H7 (cell line): Measurements from ENCODE around the gene XBP1. TPM values are rescaled to one million over a fixed set of nuclear protein-coding genes. Genes with fewer than 3 reads are reported as not detected.
A peak's percentile ranks its signal among the peaks of the same experiment; 100 is the strongest.
"Not testable (repeated sequence)": the region's sequence is repeated elsewhere in the genome, so short reads cannot be mapped to it uniquely, and the experiment has no call there.

ENCODE experiments used
- DNase-seq: peaks from one replicate; pipeline ENCODE4 v3.0.0; 2012
- H3K27me3 ChIP-seq: 2 replicates; pipeline ENCODE4 v1.6.0; 2011; ENCODE audit warnings: mild to moderate bottlenecking, low read length; ENCODE audit not compliant: control insufficient read depth, insufficient read depth
- H3K36me3 ChIP-seq: replicated peaks from 2 replicates; pipeline ENCODE4 v1.5.1; 2011; ENCODE audit warnings: low read length; ENCODE audit not compliant: control insufficient read depth, insufficient read depth
- H3K4me3 ChIP-seq: 2 replicates; pipeline ENCODE4 v1.5.1; 2011; ENCODE audit warnings: low read depth, mild to moderate bottlenecking, control low read depth, low read length, moderate library complexity; ENCODE audit not compliant: insufficient read depth
- total RNA-seq: library from RNA; depleted of rRNA; stranded (reverse); fragments of >200 nt; shearing (Covaris generic); gene quantifications from 2 replicates; pipeline ENCODE4 v1.2.3, GENCODE V29; 2014

XBP1 gene
- total RNA-seq, 1 experiment from 2014 or later = 146 TPM

GRCh38 chr22:28808716-28809355, 8.5 kb upstream of the XBP1 start:
- no peaks in the 10 kb centered on the region; the same call in 1 of the 2 replicates for H3K36me3 ChIP-seq
- no peak overlapping the region for H3K4me3 ChIP-seq
- no peak for DNase-seq
- no peaks in the 10 kb centered on the region for H3K27me3 ChIP-seq

DNA sequence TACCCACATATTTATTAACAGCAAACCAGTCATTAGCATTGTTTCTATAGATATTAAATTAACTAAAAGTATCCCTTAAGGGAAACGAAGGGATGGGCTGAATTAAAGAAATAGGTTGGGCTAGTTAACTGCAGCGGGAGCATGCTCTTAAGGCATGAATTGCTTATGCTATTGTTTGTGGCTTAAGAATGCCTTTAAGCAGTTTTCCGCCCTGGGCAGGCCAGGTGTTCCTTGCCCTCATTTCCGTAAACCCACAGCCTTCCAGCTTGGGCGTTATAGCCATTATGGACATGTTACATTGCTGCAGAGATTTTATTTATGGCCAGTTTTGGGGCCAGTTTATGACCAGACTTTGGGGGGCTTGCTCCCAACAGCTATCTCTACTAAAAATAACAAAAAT, 5.1 kb upstream of the XBP1 start:
- not testable (repeated sequence) for H3K27me3 ChIP-seq, H3K36me3 ChIP-seq, H3K4me3 ChIP-seq, DNase-seq

DNA sequence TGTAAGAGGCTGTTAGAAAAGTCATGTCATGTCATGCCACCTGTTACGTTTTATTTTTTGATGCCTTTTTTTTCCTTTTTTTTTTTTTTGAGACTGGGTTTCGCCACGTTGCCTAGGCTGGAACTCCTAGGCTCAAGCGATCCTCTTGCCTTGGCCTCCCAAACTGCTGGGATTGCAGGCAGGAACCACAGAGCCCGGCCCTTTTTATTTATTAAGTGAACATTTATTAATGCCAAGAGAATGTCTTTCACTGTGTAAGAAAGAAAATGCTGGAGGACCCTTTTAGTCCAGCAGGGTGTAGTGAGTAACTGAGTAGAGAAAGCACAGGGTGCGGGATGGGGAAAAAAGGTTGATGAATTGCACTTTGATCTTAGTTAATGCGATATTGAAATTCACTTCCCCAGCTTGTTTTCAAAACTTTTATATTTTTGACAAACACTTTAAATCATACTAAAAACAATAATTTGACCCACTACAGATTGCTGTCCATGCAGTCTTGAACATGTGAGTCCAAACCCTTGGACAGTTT, 2.3 kb upstream of the XBP1 start:
- H3K36me3 ChIP-seq = peaks cover 3% of the 10 kb centered on the region
- no peak overlapping the region for H3K4me3 ChIP-seq
- no peaks in the 10 kb centered on the region for H3K27me3 ChIP-seq
- DNase-seq = peak; percentile 42

DNA sequence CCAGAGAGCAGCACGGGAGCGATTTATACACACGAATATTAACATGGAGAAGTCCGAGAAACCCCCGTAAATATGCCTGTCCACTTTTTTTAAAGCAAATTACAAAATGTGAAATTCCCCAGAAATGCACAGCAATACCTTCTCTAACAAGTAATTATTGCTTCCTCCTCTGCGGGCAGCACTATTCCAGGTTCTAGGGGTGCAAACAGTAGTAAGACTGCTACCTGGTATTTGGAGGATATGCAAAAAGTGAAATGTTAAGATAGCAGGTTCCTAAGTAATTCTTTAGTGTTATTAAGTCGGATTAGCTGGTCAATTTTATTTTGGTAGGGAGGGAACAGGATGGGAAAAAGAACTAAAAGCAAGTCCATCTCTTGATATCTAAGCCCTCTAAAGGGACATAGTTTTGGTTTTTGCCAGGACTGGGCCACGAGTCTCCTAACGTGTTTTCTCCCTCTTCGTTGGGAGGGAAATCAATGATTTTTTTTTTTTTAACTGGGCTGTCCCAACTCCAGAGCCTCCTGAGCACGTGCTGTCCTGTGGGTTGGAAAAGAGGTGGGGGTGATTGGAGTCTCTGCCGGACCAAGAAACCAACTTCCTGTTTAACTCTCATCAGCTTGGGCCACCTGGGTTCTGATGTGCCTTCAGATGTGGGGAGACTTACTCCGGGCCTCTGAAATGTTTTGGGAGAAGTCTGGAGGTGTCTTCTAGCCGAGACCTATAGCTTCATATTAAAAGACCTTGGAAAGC, 1.7 kb upstream of the XBP1 start:
- Histone ChIP-seq H3K36me3 (peaks cover 9% of the 10 kb centered on the region), H3K27me3 (no peaks in the 10 kb centered on the region), H3K4me3 (no peak overlapping the region)
- peak; percentile 51 for DNase-seq

DNA sequence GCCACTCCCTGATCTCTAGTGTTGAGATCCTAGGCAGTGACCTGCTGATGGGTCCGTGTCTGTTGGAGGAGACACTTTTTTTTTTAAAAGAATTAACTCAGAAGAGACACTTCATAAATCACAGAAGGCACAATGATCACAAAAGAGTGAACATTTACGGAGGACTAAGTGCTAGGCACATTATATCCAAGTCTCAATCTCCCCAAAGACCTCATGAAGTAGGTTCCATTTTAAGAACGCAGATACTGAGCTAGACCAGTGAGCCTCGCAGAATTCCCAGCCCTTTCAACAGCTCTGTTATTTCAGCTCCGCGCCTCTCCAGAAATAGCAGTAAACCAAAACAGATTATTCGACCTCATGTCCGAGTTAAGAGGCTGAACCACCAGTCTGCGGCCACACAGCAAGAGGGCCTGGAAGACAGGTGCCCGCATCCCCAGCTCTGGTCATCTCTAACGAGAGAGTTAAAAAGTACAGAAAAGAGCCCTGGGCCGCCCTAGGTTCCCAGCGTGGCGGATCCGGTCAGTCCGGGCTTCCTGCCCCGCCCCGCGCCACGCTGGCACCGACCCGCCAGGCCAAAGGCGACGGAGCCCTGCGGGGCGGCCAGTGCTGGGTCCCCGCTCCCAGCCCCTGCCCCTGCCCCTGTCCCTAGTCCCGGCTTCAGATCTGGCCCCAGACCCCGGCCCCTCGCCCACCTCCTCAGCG, 612 bp downstream of the XBP1 start:
- H3K4me3 ChIP-seq = peak overlapping the region; percentile 85
- DNase-seq = no peak
- no peaks in the 10 kb centered on the region for H3K27me3 ChIP-seq
- peaks cover 31% of the 10 kb centered on the region for H3K36me3 ChIP-seq

DNA sequence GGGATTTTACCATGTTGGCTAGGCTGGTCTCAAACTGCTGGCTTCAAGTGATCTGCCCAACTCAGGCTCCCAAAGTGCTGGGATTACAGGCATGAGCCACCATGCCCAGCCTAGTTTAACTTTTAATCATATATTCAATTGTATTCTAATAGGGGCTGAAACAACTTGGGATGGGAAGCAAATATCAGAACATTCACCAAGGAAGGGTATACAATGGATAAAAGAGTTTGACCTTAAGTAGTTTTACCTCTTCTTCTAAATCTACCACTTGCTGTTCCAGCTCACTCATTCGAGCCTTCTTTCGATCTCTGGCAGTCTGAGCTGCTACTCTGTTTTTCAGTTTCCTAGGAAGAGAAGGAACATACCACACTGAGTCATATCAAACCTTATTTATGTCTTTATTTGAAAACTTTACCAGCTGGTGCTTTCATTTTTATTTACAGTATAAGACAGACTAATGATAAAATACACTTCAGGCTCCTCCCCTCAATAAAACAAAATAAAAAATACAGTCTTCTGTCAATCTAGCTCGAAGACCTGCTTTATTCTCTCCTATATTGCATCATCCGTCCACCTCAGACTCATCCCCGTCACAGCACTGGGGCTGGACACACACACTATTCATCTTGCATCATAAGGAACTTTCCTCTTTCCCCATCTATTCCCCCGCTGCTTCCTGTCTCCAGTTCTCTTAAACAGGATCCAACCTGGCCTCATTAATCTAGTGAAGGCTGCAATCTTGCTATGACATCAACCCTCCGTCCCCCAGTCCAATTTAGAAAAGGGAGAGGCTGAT, 1.4 kb downstream of the XBP1 start:
- Histone ChIP-seq H3K27me3 (no peaks in the 10 kb centered on the region), H3K36me3 (peaks cover 37% of the 10 kb centered on the region), H3K4me3 (peak overlapping the region; percentile 85)
- DNase-seq = peak; percentile 36

DNA sequence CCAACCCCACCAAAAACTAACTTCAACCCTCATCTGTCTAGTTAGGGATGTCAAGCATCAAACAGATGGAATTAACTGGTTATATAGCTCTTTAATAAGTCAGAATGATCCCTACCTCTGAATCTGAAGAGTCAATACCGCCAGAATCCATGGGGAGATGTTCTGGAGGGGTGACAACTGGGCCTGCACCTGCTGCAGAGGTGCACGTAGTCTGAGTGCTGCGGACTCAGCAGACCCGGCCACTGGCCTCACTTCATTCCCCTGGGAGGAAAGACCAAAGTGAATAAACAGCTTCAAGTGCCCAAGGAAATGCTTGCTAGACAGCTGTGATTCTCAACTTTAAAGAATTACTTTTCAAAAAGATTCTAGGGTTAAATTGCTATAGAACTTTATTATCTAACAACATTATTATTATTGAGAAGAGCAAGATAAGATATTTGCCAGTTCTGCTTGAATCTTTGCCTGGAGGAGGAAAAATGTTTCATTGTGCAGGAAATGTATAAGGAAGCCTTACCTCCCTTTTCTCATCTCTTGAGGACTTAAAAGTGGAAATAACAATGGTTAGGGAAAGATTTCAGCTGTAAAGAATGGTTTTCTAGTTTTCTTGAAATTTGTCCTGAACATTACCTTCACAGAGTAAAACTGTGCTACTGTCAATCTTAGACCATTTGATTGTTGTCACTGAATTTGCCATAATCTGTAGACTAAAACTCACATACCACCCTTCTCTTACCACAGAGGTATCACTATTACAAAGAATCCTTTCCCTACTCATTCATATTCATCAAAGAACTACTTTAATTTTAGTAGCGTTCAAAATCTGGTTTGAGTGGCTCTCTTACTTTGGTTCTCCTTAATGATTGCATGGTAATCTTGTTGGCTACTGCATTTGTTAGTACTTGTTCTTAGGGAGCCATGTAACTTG, 4.2 kb downstream of the XBP1 start:
- Histone ChIP-seq H3K27me3 (no peaks in the 10 kb centered on the region), H3K4me3 (no peak overlapping the region), H3K36me3 (peaks cover 37% of the 10 kb centered on the region)
- DNase-seq = no peak

DNA sequence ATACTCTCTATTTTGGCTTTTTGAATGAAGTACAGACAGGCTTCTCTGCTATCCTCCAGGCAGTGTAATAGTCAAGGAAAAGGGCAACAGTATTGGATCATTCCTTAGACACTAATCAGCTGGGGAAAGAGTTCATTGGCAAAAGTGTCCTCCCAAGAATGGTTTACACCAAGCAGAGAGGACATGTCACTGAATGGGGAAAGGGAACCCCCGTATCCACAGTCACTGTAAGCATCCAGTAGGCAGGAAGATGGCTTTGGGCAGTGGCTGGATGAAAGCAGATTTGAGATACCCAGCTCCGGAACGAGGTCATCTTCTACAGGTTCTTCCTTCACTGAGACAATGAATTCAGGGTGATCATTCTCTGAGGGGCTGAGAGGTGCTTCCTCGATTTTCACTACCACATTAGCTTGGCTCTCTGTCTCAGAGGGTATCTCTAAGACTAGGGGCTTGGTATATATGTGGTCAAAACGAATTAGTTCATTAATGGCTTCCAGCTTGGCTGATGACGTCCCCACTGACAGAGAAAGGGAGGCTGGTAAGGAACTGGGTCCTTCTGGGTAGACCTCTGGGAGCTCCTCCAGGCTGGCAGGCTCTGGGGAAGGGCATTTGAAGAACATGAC, 5.2 kb downstream of the XBP1 start:
- Histone ChIP-seq H3K36me3 (peaks cover 37% of the 10 kb centered on the region), H3K4me3 (no peak overlapping the region), H3K27me3 (no peaks in the 10 kb centered on the region)
- DNase-seq = no peak

DNA sequence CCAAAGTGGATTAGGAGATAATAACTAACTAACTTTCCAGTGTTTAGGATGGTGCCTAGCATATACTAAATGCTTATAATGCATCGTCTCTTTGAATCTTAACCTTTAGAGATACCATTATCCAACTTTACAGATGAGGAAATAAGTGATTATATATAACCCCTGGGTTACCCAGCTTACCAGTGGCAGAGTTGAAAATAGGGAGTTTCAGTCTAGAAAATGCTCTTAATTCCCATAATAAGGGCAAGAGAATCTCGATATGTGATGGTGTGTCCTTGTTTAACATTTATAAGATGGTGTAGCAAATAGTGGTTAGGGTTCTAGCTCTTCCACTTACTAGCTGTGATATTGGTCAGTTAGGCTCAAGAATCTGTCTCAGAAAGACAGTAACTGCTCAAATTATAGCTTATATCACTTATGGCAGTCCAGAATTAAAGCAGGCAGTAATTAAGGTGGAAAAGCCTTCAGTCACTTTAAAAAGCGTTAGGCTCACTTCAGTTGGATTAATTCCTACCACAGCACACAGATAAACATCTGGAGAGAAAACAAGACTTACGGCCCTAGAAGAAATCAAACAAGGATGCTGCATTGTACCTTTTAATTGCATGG, 6.3 kb downstream of the XBP1 start:
- no peak overlapping the region for H3K4me3 ChIP-seq
- peaks cover 37% of the 10 kb centered on the region for H3K36me3 ChIP-seq
- H3K27me3 ChIP-seq = no peaks in the 10 kb centered on the region
- DNase-seq = no peak

GRCh38 chr22:28792491-28793383, 7.6 kb downstream of the XBP1 start:
- peaks cover 35% of the 10 kb centered on the region for H3K36me3 ChIP-seq
- no peaks in the 10 kb centered on the region for H3K27me3 ChIP-seq
- H3K4me3 ChIP-seq = no peak overlapping the region
- DNase-seq = no peak

DNA sequence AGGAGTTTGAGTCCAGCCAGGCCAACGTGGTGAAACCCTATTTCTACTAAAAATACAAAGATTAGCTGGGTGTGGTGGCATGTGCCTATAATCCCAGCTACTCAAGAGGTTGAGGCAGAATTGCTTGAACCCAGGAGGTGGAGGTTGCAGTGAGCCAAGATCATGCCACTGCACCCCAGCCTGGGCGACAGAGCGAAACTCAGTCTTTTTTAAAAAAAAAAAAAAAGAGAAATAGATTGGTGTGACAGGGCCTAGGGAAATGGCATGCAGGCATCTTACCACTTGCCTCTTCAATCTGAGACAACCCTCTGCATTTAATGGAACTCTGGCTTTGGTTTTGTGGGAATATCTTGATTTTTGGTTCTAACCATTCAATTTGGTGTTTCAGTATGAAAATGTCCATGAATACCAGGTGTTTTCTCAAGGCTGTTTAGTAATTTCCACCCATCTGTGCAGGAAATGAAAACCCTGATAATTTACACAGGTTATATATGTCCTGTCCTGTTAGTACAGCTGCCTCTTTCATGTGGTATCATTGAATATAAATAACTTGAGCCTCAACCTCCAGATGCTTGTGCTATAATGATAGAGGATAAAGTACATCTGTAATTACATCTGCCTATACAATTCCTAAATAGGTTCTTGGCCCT, 8.4 kb downstream of the XBP1 start:
- no peak for DNase-seq
- Histone ChIP-seq H3K36me3 (peaks cover 29% of the 10 kb centered on the region), H3K27me3 (no peaks in the 10 kb centered on the region), H3K4me3 (no peak overlapping the region)

DNA sequence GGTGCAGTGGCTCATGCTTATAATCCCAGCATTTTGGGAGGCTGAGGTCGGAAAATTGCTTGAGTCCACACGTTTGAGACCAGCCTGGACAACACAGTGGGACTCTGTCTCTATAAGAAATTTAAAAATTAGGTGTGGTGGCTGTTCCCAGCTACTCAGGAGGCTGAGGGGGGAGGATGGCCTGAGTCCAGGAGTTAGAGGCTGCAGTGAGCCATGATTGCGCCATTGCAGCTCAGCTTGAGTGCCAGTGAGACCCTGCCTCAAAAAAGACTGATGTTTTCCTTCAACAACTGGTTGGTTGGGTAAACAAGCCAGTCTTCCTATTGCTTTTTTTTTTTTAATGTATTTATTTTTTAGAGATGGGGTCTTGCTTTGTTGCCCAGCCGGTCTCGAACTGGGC, 9.2 kb downstream of the XBP1 start:
- peaks cover 20% of the 10 kb centered on the region for H3K36me3 ChIP-seq
- H3K27me3 ChIP-seq = no peaks in the 10 kb centered on the region
- DNase-seq = no peak
- no peak overlapping the region for H3K4me3 ChIP-seq
